ENCODE data around the gene SYNE3.

The SYNE3 gene

DNA sequence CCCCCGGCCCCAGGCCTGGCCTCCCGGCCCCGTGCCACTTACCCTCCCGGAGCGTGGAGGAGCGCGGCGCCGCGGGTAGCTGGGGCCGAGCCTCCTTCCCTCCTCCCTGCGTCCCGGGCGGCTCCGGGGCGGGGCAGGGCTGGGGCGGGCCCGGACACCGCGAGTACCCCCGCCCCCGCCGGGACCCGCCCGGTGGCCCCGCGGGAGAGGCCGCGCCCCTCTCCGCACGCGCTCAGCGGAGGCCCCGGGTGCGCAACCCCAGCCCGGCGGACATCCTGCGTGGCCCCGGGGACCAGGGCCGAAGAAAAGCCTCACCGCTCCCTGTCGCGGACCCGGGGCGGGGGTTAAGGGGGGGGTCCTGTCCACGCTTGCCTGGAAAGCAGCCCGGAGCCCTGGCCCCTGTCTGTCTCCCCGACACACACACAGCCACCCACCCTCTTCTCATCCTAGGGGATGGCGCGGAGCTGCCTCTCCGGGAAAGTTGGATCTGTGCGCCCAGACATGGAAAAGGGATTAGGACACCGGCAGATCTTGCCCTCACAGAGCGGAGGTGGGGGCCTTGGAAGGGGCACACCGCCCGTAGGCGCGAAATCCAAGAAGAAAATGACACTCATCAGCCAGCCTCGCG is at the start of gene SYNE3:
TSS of gene SYNE3 (minus strand) at position 97 of the 628 bp plus-strand sequence. CDS start 40,829 bp downstream, outside the sequence.
- peak within 1 kb of the TSS; percentile 95 for H3K27ac ChIP-seq (ENCODE audit: low read depth, low read length)
- H3K9me3 ChIP-seq (ENCODE audit: control insufficient read depth in 5 of 5, low read length in 5 of 5), result no peaks in the 10 kb centered on the region
- H3K9ac ChIP-seq (ENCODE audit: low read length in 5 of 5), result peak within 1 kb of the TSS; percentile 57 to 96 (median 86)
- H3K4me3 ChIP-seq (ENCODE audit: low read depth in 1 of 5, low read length in 5 of 5), result peak within 1 kb of the TSS; percentile 56 to 93 (median 88)
- no peaks in the 10 kb centered on the region for H3K27me3 ChIP-seq (ENCODE audit: control insufficient read depth in 5 of 5, insufficient read depth in 4 of 5, low read length in 5 of 5)
- H3K36me3 ChIP-seq (ENCODE audit: control insufficient read depth in 5 of 5, insufficient read depth in 5 of 5, low read length in 5 of 5), result no peaks in the 10 kb centered on the region
- H3K4me1 ChIP-seq (ENCODE audit: control insufficient read depth in 5 of 5, insufficient read depth in 5 of 5, low read length in 5 of 5), result peaks cover 29 to 82% (median 78%) of the 10 kb centered on the region in 5 donors

- H3K27ac ChIP-seq (ENCODE audit: low read depth, low read length), result no peak overlapping the region
- no peak overlapping the region for H3K4me3 ChIP-seq (ENCODE audit: low read depth in 1 of 5, low read length in 5 of 5)
- peaks cover 0 to 6% (median 4%) of the 10 kb centered on the region in 5 donors for H3K4me1 ChIP-seq (ENCODE audit: control insufficient read depth in 5 of 5, insufficient read depth in 5 of 5, low read length in 5 of 5)
- H3K36me3 ChIP-seq (ENCODE audit: control insufficient read depth in 5 of 5, insufficient read depth in 5 of 5, low read length in 5 of 5), result no peaks in the 10 kb centered on the region
- no peaks in the 10 kb centered on the region for H3K9me3 ChIP-seq (ENCODE audit: control insufficient read depth in 5 of 5, low read length in 5 of 5)
- H3K27me3 ChIP-seq (ENCODE audit: control insufficient read depth in 5 of 5, insufficient read depth in 4 of 5, low read length in 5 of 5), result no peaks in the 10 kb centered on the region
- no peak overlapping the region for H3K9ac ChIP-seq (ENCODE audit: low read length in 5 of 5)
Measured at GRCh38 chr14:95564060-95564459, 47.6 kb upstream of the SYNE3 start.

- Histone ChIP-seq H3K36me3 (ENCODE audit: control insufficient read depth in 5 of 5, insufficient read depth in 5 of 5, low read length in 5 of 5) (no peaks in the 10 kb centered on the region), H3K9me3 (ENCODE audit: control insufficient read depth in 5 of 5, low read length in 5 of 5) (no peaks in the 10 kb centered on the region), H3K9ac (ENCODE audit: low read length in 5 of 5) (no peak overlapping the region), H3K27ac (ENCODE audit: low read depth, low read length) (no peak overlapping the region), H3K4me1 (ENCODE audit: control insufficient read depth in 5 of 5, insufficient read depth in 5 of 5, low read length in 5 of 5) (peaks cover 0 to 6% (median 4%) of the 10 kb centered on the region in 5 donors), H3K4me3 (ENCODE audit: low read depth in 1 of 5, low read length in 5 of 5) (peak overlapping the region; percentile 31 to 45 (median 39)), H3K27me3 (ENCODE audit: control insufficient read depth in 5 of 5, insufficient read depth in 4 of 5, low read length in 5 of 5) (no peaks in the 10 kb centered on the region)
Measured at GRCh38 chr14:95562892-95563685, 46.6 kb upstream of the SYNE3 start.

GRCh38 chr14:95561001-95561412 is 44.6 kb upstream of the SYNE3 start:
- Histone ChIP-seq H3K4me1 (ENCODE audit: control insufficient read depth in 5 of 5, insufficient read depth in 5 of 5, low read length in 5 of 5) (peaks cover 0 to 6% (median 4%) of the 10 kb centered on the region in 5 donors), H3K36me3 (ENCODE audit: control insufficient read depth in 5 of 5, insufficient read depth in 5 of 5, low read length in 5 of 5) (no peaks in the 10 kb centered on the region), H3K4me3 (ENCODE audit: low read depth in 1 of 5, low read length in 5 of 5) (no peak overlapping the region), H3K27ac (ENCODE audit: low read depth, low read length) (no peak overlapping the region), H3K9me3 (ENCODE audit: control insufficient read depth in 5 of 5, low read length in 5 of 5) (no peaks in the 10 kb centered on the region), H3K27me3 (ENCODE audit: control insufficient read depth in 5 of 5, insufficient read depth in 4 of 5, low read length in 5 of 5) (no peaks in the 10 kb centered on the region), H3K9ac (ENCODE audit: low read length in 5 of 5) (no peak overlapping the region)

DNA sequence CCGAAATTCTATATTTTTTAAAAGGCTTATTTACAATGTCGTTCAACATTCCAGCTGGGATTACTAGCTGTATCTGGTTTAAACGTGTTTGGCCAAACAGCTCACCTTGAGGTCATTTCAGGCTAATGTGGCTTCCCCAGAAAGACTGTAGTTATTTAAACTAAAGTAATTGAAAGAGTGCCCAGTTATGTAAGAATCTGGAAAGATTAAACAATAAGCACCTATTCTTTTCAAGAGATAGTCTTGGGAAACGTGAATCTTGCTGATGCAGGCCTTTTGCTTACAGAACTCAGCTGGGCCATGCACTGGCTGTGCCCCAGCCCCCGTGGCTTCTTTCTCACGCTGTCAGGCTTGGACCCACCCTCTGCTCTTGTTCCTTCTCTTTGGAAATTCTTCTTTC is 42.8 kb upstream of the SYNE3 start:
- no peak overlapping the region for H3K4me3 ChIP-seq (ENCODE audit: low read depth in 1 of 5, low read length in 5 of 5)
- H3K9me3 ChIP-seq (ENCODE audit: control insufficient read depth in 5 of 5, low read length in 5 of 5), result no peaks in the 10 kb centered on the region
- H3K4me1 ChIP-seq (ENCODE audit: control insufficient read depth in 5 of 5, insufficient read depth in 5 of 5, low read length in 5 of 5), result peaks cover 0 to 6% (median 4%) of the 10 kb centered on the region in 5 donors
- no peak overlapping the region for H3K27ac ChIP-seq (ENCODE audit: low read depth, low read length)
- H3K9ac ChIP-seq (ENCODE audit: low read length in 5 of 5), result no peak overlapping the region
- H3K27me3 ChIP-seq (ENCODE audit: control insufficient read depth in 5 of 5, insufficient read depth in 4 of 5, low read length in 5 of 5), result no peaks in the 10 kb centered on the region
- H3K36me3 ChIP-seq (ENCODE audit: control insufficient read depth in 5 of 5, insufficient read depth in 5 of 5, low read length in 5 of 5), result no peaks in the 10 kb centered on the region

DNA sequence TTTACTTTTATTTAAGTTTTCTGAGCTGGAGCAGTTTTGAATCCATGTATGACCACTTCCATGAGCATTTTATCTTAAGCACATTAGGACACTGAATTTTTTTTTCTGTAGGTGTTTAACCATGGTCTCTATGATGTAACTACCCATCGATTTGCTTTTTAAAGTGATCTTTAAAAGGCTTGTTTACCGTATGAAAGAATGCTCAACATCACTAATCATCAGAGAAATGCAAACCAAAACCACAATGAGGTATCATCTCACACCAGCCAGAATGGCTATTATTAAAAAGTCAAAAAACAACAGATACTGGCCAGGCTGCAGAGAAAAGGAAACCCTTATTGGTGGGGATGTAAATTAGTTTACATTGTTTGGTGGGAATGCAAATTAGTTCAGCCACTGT is 41.4 kb upstream of the SYNE3 start:
- no peak overlapping the region for H3K4me3 ChIP-seq (ENCODE audit: low read depth in 1 of 5, low read length in 5 of 5)
- no peaks in the 10 kb centered on the region for H3K27me3 ChIP-seq (ENCODE audit: control insufficient read depth in 5 of 5, insufficient read depth in 4 of 5, low read length in 5 of 5)
- no peak overlapping the region for H3K9ac ChIP-seq (ENCODE audit: low read length in 5 of 5)
- peaks cover 0 to 2% (median 0%) of the 10 kb centered on the region in 5 donors for H3K4me1 ChIP-seq (ENCODE audit: control insufficient read depth in 5 of 5, insufficient read depth in 5 of 5, low read length in 5 of 5)
- H3K27ac ChIP-seq (ENCODE audit: low read depth, low read length), result no peak overlapping the region
- H3K9me3 ChIP-seq (ENCODE audit: control insufficient read depth in 5 of 5, low read length in 5 of 5), result no peaks in the 10 kb centered on the region
- H3K36me3 ChIP-seq (ENCODE audit: control insufficient read depth in 5 of 5, insufficient read depth in 5 of 5, low read length in 5 of 5), result no peaks in the 10 kb centered on the region

- no peaks in the 10 kb centered on the region for H3K9me3 ChIP-seq (ENCODE audit: control insufficient read depth in 5 of 5, low read length in 5 of 5)
- no peak overlapping the region for H3K9ac ChIP-seq (ENCODE audit: low read length in 5 of 5)
- no peaks in the 10 kb centered on the region for H3K4me1 ChIP-seq (ENCODE audit: control insufficient read depth in 5 of 5, insufficient read depth in 5 of 5, low read length in 5 of 5)
- H3K27ac ChIP-seq (ENCODE audit: low read depth, low read length), result no peak overlapping the region
- H3K36me3 ChIP-seq (ENCODE audit: control insufficient read depth in 5 of 5, insufficient read depth in 5 of 5, low read length in 5 of 5), result no peaks in the 10 kb centered on the region
- H3K27me3 ChIP-seq (ENCODE audit: control insufficient read depth in 5 of 5, insufficient read depth in 4 of 5, low read length in 5 of 5), result no peaks in the 10 kb centered on the region
- no peak overlapping the region for H3K4me3 ChIP-seq (ENCODE audit: low read depth in 1 of 5, low read length in 5 of 5)
Measured at GRCh38 chr14:95557291-95557690, 40.8 kb upstream of the SYNE3 start.

- Histone ChIP-seq H3K36me3 (ENCODE audit: control insufficient read depth in 5 of 5, insufficient read depth in 5 of 5, low read length in 5 of 5) (peaks cover 0 to 1% (median 0%) of the 10 kb centered on the region in 5 donors), H3K4me1 (ENCODE audit: control insufficient read depth in 5 of 5, insufficient read depth in 5 of 5, low read length in 5 of 5) (peaks cover 0 to 4% (median 0%) of the 10 kb centered on the region in 5 donors), H3K27ac (ENCODE audit: low read depth, low read length) (no peak overlapping the region), H3K27me3 (ENCODE audit: control insufficient read depth in 5 of 5, insufficient read depth in 4 of 5, low read length in 5 of 5) (no peaks in the 10 kb centered on the region), H3K9ac (ENCODE audit: low read length in 5 of 5) (no peak overlapping the region), H3K9me3 (ENCODE audit: control insufficient read depth in 5 of 5, low read length in 5 of 5) (peaks cover 0 to 4% (median 0%) of the 10 kb centered on the region in 5 donors), H3K4me3 (ENCODE audit: low read depth in 1 of 5, low read length in 5 of 5) (no peak overlapping the region)
Measured at GRCh38 chr14:95555053-95555452, 38.6 kb upstream of the SYNE3 start.

- Histone ChIP-seq H3K36me3 (ENCODE audit: control insufficient read depth in 5 of 5, insufficient read depth in 5 of 5, low read length in 5 of 5) (peaks cover 0 to 2% (median 0%) of the 10 kb centered on the region in 5 donors), H3K9ac (ENCODE audit: low read length in 5 of 5) (no peak overlapping the region), H3K27me3 (ENCODE audit: control insufficient read depth in 5 of 5, insufficient read depth in 4 of 5, low read length in 5 of 5) (no peaks in the 10 kb centered on the region), H3K27ac (ENCODE audit: low read depth, low read length) (no peak overlapping the region), H3K4me3 (ENCODE audit: low read depth in 1 of 5, low read length in 5 of 5) (no peak overlapping the region), H3K4me1 (ENCODE audit: control insufficient read depth in 5 of 5, insufficient read depth in 5 of 5, low read length in 5 of 5) (peaks cover 0 to 11% (median 6%) of the 10 kb centered on the region in 5 donors), H3K9me3 (ENCODE audit: control insufficient read depth in 5 of 5, low read length in 5 of 5) (peaks cover 0 to 4% (median 0%) of the 10 kb centered on the region in 5 donors)
Measured at GRCh38 chr14:95553141-95553540, 36.7 kb upstream of the SYNE3 start.

- Histone ChIP-seq H3K27ac (ENCODE audit: low read depth, low read length) (no peak overlapping the region), H3K9me3 (ENCODE audit: control insufficient read depth in 5 of 5, low read length in 5 of 5) (peaks cover 0 to 4% (median 0%) of the 10 kb centered on the region in 5 donors), H3K27me3 (ENCODE audit: control insufficient read depth in 5 of 5, insufficient read depth in 4 of 5, low read length in 5 of 5) (no peaks in the 10 kb centered on the region), H3K36me3 (ENCODE audit: control insufficient read depth in 5 of 5, insufficient read depth in 5 of 5, low read length in 5 of 5) (peaks cover 0 to 3% (median 2%) of the 10 kb centered on the region in 5 donors), H3K4me1 (ENCODE audit: control insufficient read depth in 5 of 5, insufficient read depth in 5 of 5, low read length in 5 of 5) (peaks cover 0 to 11% (median 7%) of the 10 kb centered on the region in 5 donors), H3K4me3 (ENCODE audit: low read depth in 1 of 5, low read length in 5 of 5) (no peak overlapping the region), H3K9ac (ENCODE audit: low read length in 5 of 5) (no peak overlapping the region)
Measured at GRCh38 chr14:95551435-95551834, 35.0 kb upstream of the SYNE3 start.
